Measurements from ENCODE around the gene LEPR. TPM values are rescaled to one million over a fixed set of nuclear protein-coding genes. Genes with fewer than 3 reads are reported as not detected.
A peak's percentile ranks its signal among the peaks of the same experiment; 100 is the strongest.

LEPR gene
- total RNA-seq, 1 donor from 2014 or later, result 12.4 TPM

GRCh38 chr1:65387821-65388220, 32.6 kb upstream of the LEPR start:
- no peak for TF ChIP-seq CTCF (conservative IDR thresholded peaks at IDR 0.05; ENCODE audit: low read depth, low read length)
- no peak for DNase-seq (ENCODE audit: low read depth)
- no peak overlapping the region for H3K4me3 ChIP-seq (ENCODE audit: low read depth, low read length)

GRCh38 chr1:65388908-65389695, 31.4 kb upstream of the LEPR start:
- DNase-seq (ENCODE audit: low read depth), result no peak
- TF ChIP-seq CTCF (conservative IDR thresholded peaks at IDR 0.05; ENCODE audit: low read depth, low read length), result no peak

GRCh38 chr1:65392497-65392896, 28.0 kb upstream of the LEPR start:
- no peak overlapping the region for H3K4me3 ChIP-seq (ENCODE audit: low read depth, low read length)
- no peak for DNase-seq (ENCODE audit: low read depth)
- no peak for TF ChIP-seq CTCF (conservative IDR thresholded peaks at IDR 0.05; ENCODE audit: low read depth, low read length)

More at GRCh38 chr1:65388908-65389695, 31.4 kb upstream of the LEPR start:
- no peak overlapping the region for H3K4me3 ChIP-seq (ENCODE audit: low read depth, low read length)

GRCh38 chr1:65393347-65393746, 27.1 kb upstream of the LEPR start:
- H3K4me3 ChIP-seq (ENCODE audit: low read depth, low read length), result no peak overlapping the region
- DNase-seq (ENCODE audit: low read depth), result no peak
- TF ChIP-seq CTCF (conservative IDR thresholded peaks at IDR 0.05; ENCODE audit: low read depth, low read length), result no peak

- no peak overlapping the region for H3K4me3 ChIP-seq (ENCODE audit: low read depth, low read length)
- no peak for DNase-seq (ENCODE audit: low read depth)
- no peak for TF ChIP-seq CTCF (conservative IDR thresholded peaks at IDR 0.05; ENCODE audit: low read depth, low read length)
These were observed 26.5 kb upstream of the LEPR start for GRCh38 chr1:65393928-65394327.

GRCh38 chr1:65395887-65396612, 24.4 kb upstream of the LEPR start:
- no peak overlapping the region for H3K4me3 ChIP-seq (ENCODE audit: low read depth, low read length)
- DNase-seq (ENCODE audit: low read depth), result peak; percentile 95
- TF ChIP-seq CTCF (conservative IDR thresholded peaks at IDR 0.05; ENCODE audit: low read depth, low read length), result no peak

Measured in epithelial cell of proximal tubule (primary cell).